Right atrium auricular region (tissue), 2 donors: ENCODE measurements around the gene INPP5D. TPM values are rescaled to one million over a fixed set of nuclear protein-coding genes. Genes with fewer than 3 reads are reported as not detected.

Experiments
- DNase-seq: peaks from one replicate; pipeline ENCODE4 v3.0.0-alpha.2; 2019; ENCODE audit warnings: low spot score
- H3K27ac ChIP-seq, 2 donors: fragments of 200-600 bp; sonication (generic); 1 replicate in 1 of 2; 2 replicates in 1 of 2; pipeline ENCODE4 v1.5.1; 2016 to 2019
- H3K27me3 ChIP-seq, 2 donors: fragments of 200-600 bp; sonication (generic); one replicate each; pipeline versions ENCODE4 v1.5.1 to v1.6.0; 2017 to 2019
- H3K36me3 ChIP-seq: fragments of 200-600 bp; sonication (generic); one replicate; pipeline ENCODE4 v1.5.1; 2016
- H3K4me1 ChIP-seq, 2 donors: fragments of 200-600 bp; sonication (generic); one replicate each; pipeline versions ENCODE4 v1.5.1 to v1.6.0; 2017 to 2019
- H3K4me3 ChIP-seq, 2 donors: fragments of 200-600 bp; sonication (generic); 1 replicate in 1 of 2; 2 replicates in 1 of 2; pipeline ENCODE4 v1.5.1; 2017 to 2019; ENCODE audit warnings: mild to moderate bottlenecking in 1 of 2, moderate library complexity in 1 of 2
- H3K9me3 ChIP-seq, 2 donors: fragments of 200-600 bp; sonication (generic); one replicate each; pipeline ENCODE4 v1.5.1; 2019
- CTCF ChIP-seq, 2 donors: fragments of 200-600 bp; sonication (generic); IDR thresholded peaks; one replicate each; pipeline ENCODE4 v1.5.1; 2019; ENCODE audit warnings: antibody characterized with exemption in 2 of 2
- total RNA-seq, 2 donors: library from RNA; depleted of rRNA; stranded (reverse); fragments of >200 nt; gene quantifications; one replicate each; pipeline ENCODE4 v1.1.0, GENCODE V29; 2016

INPP5D gene
- total RNA-seq, 2 donors from 2014 or later = 2.9 to 7.0 TPM

GRCh38 chr2:233105156-233105895 is 45.2 kb downstream of the INPP5D start:
- Histone ChIP-seq H3K27me3 (no peaks in the 10 kb centered on the region), H3K4me1 (no peaks in the 10 kb centered on the region), H3K27ac (no peak overlapping the region), H3K36me3 (no peaks in the 10 kb centered on the region), H3K4me3 (no peak overlapping the region), H3K9me3 (no peaks in the 10 kb centered on the region)
- no peak for DNase-seq
- no peak for TF ChIP-seq CTCF (IDR thresholded peaks at IDR 0.05)

- Histone ChIP-seq H3K4me3 (no peak overlapping the region), H3K9me3 (no peaks in the 10 kb centered on the region), H3K27me3 (no peaks in the 10 kb centered on the region), H3K36me3 (no peaks in the 10 kb centered on the region), H3K27ac (no peak overlapping the region), H3K4me1 (no peaks in the 10 kb centered on the region)
- TF ChIP-seq CTCF (IDR thresholded peaks at IDR 0.05) = no peak
- no peak for DNase-seq
Observed at GRCh38 chr2:233105930-233106329, 45.8 kb downstream of the INPP5D start.

- H3K27me3 ChIP-seq = no peaks in the 10 kb centered on the region
- no peak for TF ChIP-seq CTCF (IDR thresholded peaks at IDR 0.05)
- no peak overlapping the region for H3K27ac ChIP-seq
- no peak for DNase-seq
- H3K4me1 ChIP-seq = no peaks in the 10 kb centered on the region
- no peak overlapping the region for H3K4me3 ChIP-seq
- H3K36me3 ChIP-seq = no peaks in the 10 kb centered on the region
- no peaks in the 10 kb centered on the region for H3K9me3 ChIP-seq
Observed at GRCh38 chr2:233107011-233107410, 46.9 kb downstream of the INPP5D start.

GRCh38 chr2:233107831-233108300 is 47.7 kb downstream of the INPP5D start:
- no peak for DNase-seq
- TF ChIP-seq CTCF (IDR thresholded peaks at IDR 0.05) = no peak
- H3K4me1 ChIP-seq = no peaks in the 10 kb centered on the region

GRCh38 chr2:233108611-233109490 is 48.7 kb downstream of the INPP5D start:
- Histone ChIP-seq H3K4me1 (no peaks in the 10 kb centered on the region), H3K27me3 (no peaks in the 10 kb centered on the region)
- DNase-seq = no peak

More at GRCh38 chr2:233107831-233108300, 47.7 kb downstream of the INPP5D start:
- H3K27me3 ChIP-seq = no peaks in the 10 kb centered on the region
- no peak overlapping the region for H3K27ac ChIP-seq
- H3K9me3 ChIP-seq = no peaks in the 10 kb centered on the region
- no peak overlapping the region for H3K4me3 ChIP-seq
- H3K36me3 ChIP-seq = no peaks in the 10 kb centered on the region

More at GRCh38 chr2:233108611-233109490, 48.7 kb downstream of the INPP5D start:
- Histone ChIP-seq H3K27ac (no peak overlapping the region), H3K4me3 (no peak overlapping the region), H3K9me3 (no peaks in the 10 kb centered on the region), H3K36me3 (no peaks in the 10 kb centered on the region)
- no peak for TF ChIP-seq CTCF (IDR thresholded peaks at IDR 0.05)
